Inflammatory macrophage (primary cell): ENCODE results near the gene CLCN3.
A peak's percentile ranks its signal among the peaks of the same experiment; 100 is the strongest.
"Not testable (repeated sequence)": the region's sequence is repeated elsewhere in the genome, so short reads cannot be mapped to it uniquely, and the experiment has no call there.

Experiments used
- DNase-seq, 2 donors: peaks; one replicate each; pipeline ENCODE4 v3.0.0-alpha.2; 2020 to 2022
- total RNA-seq, 18 experiments: gene quantifications; one replicate each; lab custom pipeline; 2026; ENCODE audit warnings: mixed read lengths in 6 of 18, inconsistent platforms in 2 of 18; lab: John Stamatoyannopoulos, UW

CLCN3 gene
- total RNA-seq, result 45.2 to 215 (median 144) reads per million in 18 experiments

GRCh38 chr4:169619958-169620879 is at the start of gene CLCN3:
Gene CLCN3 (plus strand): TSS chr4:169620578. CDS start chr4:169635929, 15,351 bp downstream.
- DNase-seq, result peak; percentile 99

GRCh38 chr4:169571012-169571411 is 49.4 kb upstream of the CLCN3 start:
- DNase-seq, result not testable (repeated sequence)

- DNase-seq, result no peak
Observed at GRCh38 chr4:169571435-169571834, 48.9 kb upstream of the CLCN3 start.

GRCh38 chr4:169573889-169574288 is 46.5 kb upstream of the CLCN3 start:
- no peak for DNase-seq

- DNase-seq, result no peak
Observed at GRCh38 chr4:169582203-169582602, 38.2 kb upstream of the CLCN3 start.

GRCh38 chr4:169582706-169583105 is 37.7 kb upstream of the CLCN3 start:
- DNase-seq, result no peak

- no peak for DNase-seq
Observed at GRCh38 chr4:169583563-169583962, 36.8 kb upstream of the CLCN3 start.

- DNase-seq, result no peak
Observed at GRCh38 chr4:169593050-169593560, 27.3 kb upstream of the CLCN3 start.

- DNase-seq, result no peak
Observed at GRCh38 chr4:169594560-169595195, 25.7 kb upstream of the CLCN3 start.

- no peak for DNase-seq
Observed at GRCh38 chr4:169601016-169601771, 19.2 kb upstream of the CLCN3 start.

- no peak for DNase-seq
Observed at GRCh38 chr4:169603312-169603711, 17.1 kb upstream of the CLCN3 start.

- peak; percentile 4 to 26 for DNase-seq
Observed at GRCh38 chr4:169604131-169604900, 16.1 kb upstream of the CLCN3 start.

GRCh38 chr4:169604903-169605331 is 15.5 kb upstream of the CLCN3 start:
- DNase-seq, result no peak

GRCh38 chr4:169611157-169611556 is 9.2 kb upstream of the CLCN3 start:
- no peak for DNase-seq

- peak; percentile 84 to 91 for DNase-seq
Observed at GRCh38 chr4:169611991-169612870, 8.1 kb upstream of the CLCN3 start, which contains the start of gene NEK1. Gene NEK1 (minus strand): TSS chr4:169612583. CDS start chr4:169602630, 9,953 bp downstream.

GRCh38 chr4:169612871-169613859 is 7.2 kb upstream of the CLCN3 start:
- DNase-seq, result peak; percentile 79

GRCh38 chr4:169615467-169616106 is 4.8 kb upstream of the CLCN3 start:
- no peak for DNase-seq

- no peak for DNase-seq
Observed at GRCh38 chr4:169616846-169617245, 3.5 kb upstream of the CLCN3 start.

- no peak for DNase-seq
Observed at GRCh38 chr4:169617306-169617705, 3.1 kb upstream of the CLCN3 start.
